CD4-positive, alpha-beta T cell treated with Interferon alpha-2 for 1 hour (primary cell): ENCODE results near the gene FMNL2.

Source experiments
- DNase-seq, 2 donors: peaks; one replicate each; pipeline ENCODE4 v3.0.0-alpha.2; 2020 to 2022

FMNL2 gene

DNA sequence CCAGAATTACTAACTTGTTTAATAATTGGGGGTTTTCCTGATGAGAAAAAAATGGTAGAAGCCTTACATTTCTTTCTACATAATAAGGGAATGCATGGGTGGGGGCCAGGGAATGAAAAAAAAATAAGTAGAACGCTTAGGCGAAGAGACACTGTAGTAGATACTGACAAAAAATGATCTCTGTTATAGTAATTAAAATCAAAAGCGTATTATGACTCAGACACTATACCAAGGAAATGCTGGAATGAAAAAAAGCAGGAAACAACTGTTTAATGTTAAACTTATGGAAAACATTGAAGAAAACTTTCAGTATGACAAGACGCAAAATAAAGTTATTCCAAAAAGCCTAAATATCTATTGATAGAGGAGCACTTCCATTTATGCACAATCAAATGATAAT lies 339.4 kb downstream of the FMNL2 start:
- no peak for DNase-seq

DNA sequence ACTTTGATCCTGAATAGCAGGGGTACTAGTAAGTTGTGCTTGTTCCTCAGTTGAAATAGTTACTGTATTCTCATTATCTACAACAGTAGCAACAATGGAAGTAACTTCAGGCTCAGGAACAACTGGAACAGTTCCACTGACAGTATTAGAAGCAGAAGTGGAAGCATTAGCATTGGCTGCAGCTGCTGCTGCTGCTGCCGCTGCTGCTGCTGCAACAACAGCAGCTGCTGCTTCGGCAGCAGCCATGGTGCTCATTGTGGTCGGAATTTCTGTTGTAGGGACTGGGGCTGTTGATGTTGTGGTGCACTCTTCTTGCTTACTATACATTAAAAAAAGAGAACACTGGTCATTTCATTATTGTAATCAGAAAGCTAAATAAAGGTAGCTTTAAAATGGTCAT lies 341.5 kb downstream of the FMNL2 start:
- DNase-seq, result no peak

DNA sequence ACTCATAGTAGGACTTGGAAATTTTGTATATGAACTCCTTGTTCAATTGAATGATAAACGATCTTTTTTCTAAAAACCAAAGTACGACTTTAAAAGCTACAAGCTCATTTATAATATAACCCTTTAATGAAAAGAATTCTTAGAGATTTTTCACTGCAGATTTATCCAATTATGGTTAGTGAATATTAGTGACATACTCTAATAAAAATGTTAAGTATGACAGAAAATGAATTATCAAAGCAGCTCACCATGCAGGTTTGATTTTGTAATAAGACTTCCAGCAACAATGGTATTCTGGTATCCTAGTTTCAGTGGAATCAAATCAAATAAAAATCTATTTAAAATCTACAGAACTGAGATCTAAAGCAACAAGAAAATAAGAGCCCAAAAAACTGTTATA lies 343.8 kb downstream of the FMNL2 start:
- DNase-seq, result no peak

DNA sequence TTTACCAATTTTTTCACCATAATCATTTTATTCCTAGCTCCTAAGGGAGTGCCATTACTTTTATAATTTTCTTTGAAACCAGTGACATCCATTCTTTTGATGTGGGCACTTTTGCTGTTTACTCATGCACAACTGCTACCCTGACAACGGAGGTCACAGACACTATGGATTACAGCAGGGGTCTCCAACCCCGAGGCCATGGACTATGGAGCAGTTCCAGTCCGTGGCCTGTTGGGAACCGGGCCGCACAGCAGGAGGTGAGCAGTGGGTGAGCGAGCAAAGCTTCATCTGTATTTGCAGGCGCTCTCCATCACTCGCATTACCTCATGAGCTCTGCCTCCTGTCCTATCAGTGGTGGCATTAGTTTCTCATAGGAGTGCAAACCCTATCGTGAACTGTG lies 347.7 kb downstream of the FMNL2 start:
- no peak for DNase-seq

DNA sequence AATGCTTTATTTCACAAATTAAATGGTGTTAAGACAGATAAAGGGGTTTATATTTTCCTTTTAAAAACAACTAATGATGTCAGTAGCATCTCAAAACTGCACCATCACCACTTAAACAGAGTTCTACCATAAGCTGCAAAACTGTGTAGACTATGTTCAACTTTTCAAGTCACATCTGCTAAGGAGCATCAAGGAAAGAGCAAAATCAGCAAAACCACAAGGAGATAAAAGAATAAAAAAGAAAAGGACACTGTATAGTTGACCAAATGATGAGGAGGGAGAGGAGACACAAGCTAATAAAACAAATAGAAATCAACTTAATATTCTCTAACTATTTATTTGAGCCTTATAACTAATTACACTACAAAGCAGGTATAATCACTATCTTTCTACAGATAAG lies 348.4 kb downstream of the FMNL2 start:
- DNase-seq, result no peak

DNA sequence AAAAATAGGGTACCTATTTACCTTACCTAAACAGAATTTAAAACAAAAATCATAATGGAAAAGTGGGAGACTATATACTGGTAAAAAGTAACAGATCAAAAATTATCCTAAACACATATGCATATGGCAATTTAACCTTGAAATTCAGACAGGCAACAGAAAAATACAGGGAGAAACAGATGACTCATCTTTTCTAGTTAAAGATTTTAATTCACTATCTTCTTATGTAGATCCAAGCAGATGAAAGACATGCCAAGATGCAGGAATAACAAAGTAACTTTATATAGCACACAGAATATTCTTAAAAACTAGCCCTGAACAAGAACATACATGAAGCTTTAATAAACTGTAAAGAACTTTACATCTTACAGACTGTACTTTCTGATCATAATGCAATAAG lies 351.3 kb downstream of the FMNL2 start:
- no peak for DNase-seq

DNA sequence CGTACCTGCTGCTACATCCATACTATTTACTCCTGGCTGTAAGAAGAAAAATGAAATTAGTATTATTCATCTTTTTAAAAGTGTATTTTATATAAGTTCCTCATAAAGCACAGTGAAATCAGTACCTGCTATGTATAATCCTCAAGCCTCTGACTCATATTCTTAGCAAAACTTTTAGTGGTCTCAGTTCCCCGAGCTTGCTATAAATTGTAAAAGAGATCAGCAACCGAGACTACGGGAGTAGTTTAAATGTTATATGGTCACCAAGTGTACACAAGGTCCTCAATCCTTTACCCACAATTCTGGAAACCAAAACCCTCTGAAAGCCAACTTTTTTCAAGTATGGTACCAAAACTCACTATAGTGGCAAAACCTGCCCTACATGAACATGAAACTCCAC lies 358.1 kb downstream of the FMNL2 start:
- no peak for DNase-seq

DNA sequence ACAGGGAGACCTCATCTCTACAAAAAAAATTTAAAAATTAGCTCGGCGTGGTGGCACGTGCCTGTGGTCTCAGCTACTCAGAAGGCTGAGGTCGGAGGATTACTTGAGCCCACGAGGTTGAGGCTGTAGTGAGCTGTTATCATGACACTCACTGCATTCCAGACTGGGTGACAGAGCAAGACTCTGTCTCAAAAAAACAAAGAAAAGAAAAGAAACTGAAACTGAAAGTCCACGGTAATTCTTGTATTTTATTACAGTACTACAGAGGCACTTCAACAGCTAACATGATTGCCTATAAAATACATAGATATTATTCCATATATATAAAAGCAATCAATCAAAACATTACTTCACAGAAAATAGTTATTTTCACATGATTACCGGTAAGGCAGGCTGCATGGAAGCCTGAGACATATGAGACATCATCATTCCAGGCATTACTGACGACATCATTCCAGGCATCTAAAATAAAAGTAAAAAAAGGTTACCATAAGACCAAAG lies 359.2 kb downstream of the FMNL2 start:
- peak; percentile 49 to 78 for DNase-seq

DNA sequence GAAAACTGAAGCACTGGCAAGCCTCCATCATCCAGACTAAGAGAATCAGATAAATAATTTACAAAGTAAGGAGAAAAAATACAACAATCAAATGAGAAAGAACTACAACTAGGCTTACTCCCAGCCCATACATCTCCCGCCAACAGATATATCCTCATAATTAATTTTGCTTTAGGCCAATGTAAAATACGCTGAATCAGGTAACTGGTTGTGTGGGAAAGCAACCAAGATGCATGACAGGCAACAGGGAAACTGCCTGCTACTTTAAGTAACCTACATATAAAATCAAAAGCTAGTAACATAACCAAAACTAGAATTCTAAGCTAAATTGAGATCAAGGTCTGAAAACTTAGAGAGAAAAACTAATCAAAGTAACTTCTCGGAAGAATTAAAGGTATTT lies 360.8 kb downstream of the FMNL2 start:
- no peak for DNase-seq

DNA sequence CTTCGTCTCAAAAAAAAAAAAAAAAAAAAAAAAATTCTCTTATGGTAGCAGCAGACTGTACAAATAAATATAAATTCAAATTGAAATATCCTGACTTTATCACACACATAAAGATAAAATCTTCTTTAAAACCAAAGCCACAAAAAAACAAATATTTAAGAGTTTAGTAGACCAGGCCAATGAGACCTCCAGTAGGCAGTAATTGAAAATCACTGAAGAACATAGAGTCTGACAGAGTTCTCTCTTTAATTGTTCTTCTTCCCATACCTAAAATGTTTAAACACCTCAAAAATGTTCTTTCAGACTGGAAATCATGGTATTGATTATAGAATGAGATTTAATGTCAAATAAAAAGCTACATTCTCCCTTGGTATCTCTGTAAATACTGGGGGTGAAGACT lies 361.5 kb downstream of the FMNL2 start:
- no peak for DNase-seq
